IMR-90 (cell line): ENCODE results near the gene R3HDM2. TPM values are rescaled to one million over a fixed set of nuclear protein-coding genes. Genes with fewer than 3 reads are reported as not detected.

Source experiments
- ATAC-seq: fragments of 200-7000 bp; cut with Tn5 transposase; 2 replicates; pipeline ENCODE4 v1.9.1; 2020; ENCODE audit warnings: low read depth, mild to moderate bottlenecking, moderate library complexity
- BruUV-seq: library from RNA; stranded (reverse); fragments of 400-500 nt; replicated peaks from 2 replicates; lab custom pipeline; 2021; lab: Mats Ljungman, UMichigan
- CTCF ChIA-PET: fragments of 300-600 bp; formaldehyde crosslinking; extraction: SDS; loops from one replicate; lab custom pipeline; 2021; ENCODE audit warnings: antibody characterized with exemption; lab: Yijun Ruan, JAX
- POLR2A ChIA-PET: fragments of 300-600 bp; sonication (Branson Sonifier 250); formaldehyde crosslinking; loops from one replicate; lab custom pipeline; 2022; ENCODE audit warnings: antibody characterized with exemption; ENCODE audit not compliant: unreplicated experiment; lab: Charles Lee
- DNase-seq: peaks from one replicate; pipeline ENCODE4 v3.0.0; 2013
- H2AFZ ChIP-seq: replicated peaks from 2 replicates; pipeline ENCODE3; 2013; ENCODE audit warnings: low read length, mild to moderate bottlenecking; ENCODE audit not compliant: poor library complexity
- H2AK5ac ChIP-seq: 2 replicates; pipeline ENCODE4 v1.6.1; 2013; ENCODE audit warnings: low read depth, low read length, inconsistent platforms
- H2AK9ac ChIP-seq: replicated peaks from 2 replicates; pipeline ENCODE3; 2013; ENCODE audit warnings: mild to moderate bottlenecking, low read depth, low read length, moderate library complexity; ENCODE audit not compliant: poor library complexity
- H2BK120ac ChIP-seq: 2 replicates; pipeline ENCODE4 v1.6.1; 2013; ENCODE audit warnings: low read depth, low read length, inconsistent platforms
- H2BK15ac ChIP-seq: 3 replicates; pipeline ENCODE4 v1.6.1; 2013; ENCODE audit warnings: low read depth, low read length, inconsistent platforms
- H2BK20ac ChIP-seq: 2 replicates; pipeline ENCODE4 v1.6.1; 2013; ENCODE audit warnings: low read depth, mild to moderate bottlenecking, inconsistent platforms, low read length, moderate library complexity
- H2BK5ac ChIP-seq: 2 replicates; pipeline ENCODE4 v1.6.1; 2013; ENCODE audit warnings: mild to moderate bottlenecking, low read depth, low read length, inconsistent platforms; ENCODE audit not compliant: poor library complexity, severe bottlenecking
- H3K14ac ChIP-seq: replicated peaks from 2 replicates; pipeline ENCODE4 v1.6.1; 2013; ENCODE audit warnings: low read depth, low read length, inconsistent platforms
- H3K18ac ChIP-seq: 2 replicates; pipeline ENCODE4 v1.6.1; 2013; ENCODE audit warnings: low read depth, low read length, control low read depth
- H3K23ac ChIP-seq: 2 replicates; pipeline ENCODE4 v1.6.1; 2013; ENCODE audit warnings: low read depth, low read length, inconsistent platforms
- H3K27ac ChIP-seq: 2 replicates; pipeline ENCODE4 v1.5.1; 2013; ENCODE audit warnings: mild to moderate bottlenecking, control low read depth, low read length; ENCODE audit not compliant: insufficient read depth
- H3K27me3 ChIP-seq: 2 replicates; pipeline ENCODE4 v1.6.1; 2013; ENCODE audit warnings: low read length; ENCODE audit not compliant: control insufficient read depth, insufficient read depth
- H3K36me3 ChIP-seq: 2 replicates; pipeline ENCODE4 v1.6.1; 2013; ENCODE audit warnings: low read length, mixed read lengths; ENCODE audit not compliant: control insufficient read depth, insufficient read depth
- H3K4ac ChIP-seq: 2 replicates; pipeline ENCODE4 v1.6.1; 2013; ENCODE audit warnings: low read depth, low read length, inconsistent platforms
- H3K4me1 ChIP-seq: 2 replicates; pipeline ENCODE4 v1.6.1; 2013; ENCODE audit warnings: low read length, mixed read lengths; ENCODE audit not compliant: control insufficient read depth, insufficient read depth
- H3K4me2 ChIP-seq: 2 replicates; pipeline ENCODE4 v1.6.1; 2013; ENCODE audit warnings: low read depth, mild to moderate bottlenecking, control low read depth, low read length, moderate library complexity
- H3K4me3 ChIP-seq: 2 replicates; pipeline ENCODE4 v1.5.1; 2013; ENCODE audit warnings: low read depth, mild to moderate bottlenecking, control low read depth, low read length, moderate library complexity; ENCODE audit not compliant: insufficient read depth
- H3K56ac ChIP-seq: 2 replicates; pipeline ENCODE4 v1.6.1; 2013; ENCODE audit warnings: low read length, inconsistent platforms; ENCODE audit not compliant: insufficient read depth; ENCODE audit errors: extremely low read depth
- H3K79me1 ChIP-seq, 2 experiments: 2 replicates each; pipeline ENCODE4 v1.6.1; 2013; ENCODE audit warnings: low read length in 2 of 2, inconsistent platforms in 1 of 2, low read depth in 1 of 2
- H3K9ac ChIP-seq: 2 replicates; pipeline ENCODE4 v1.6.1; 2013; ENCODE audit warnings: low read depth, low read length, control low read depth
- H3K9me1 ChIP-seq: 2 replicates; pipeline ENCODE4 v1.6.1; 2013; ENCODE audit warnings: low read length, inconsistent platforms; ENCODE audit not compliant: insufficient read depth
- H3K9me3 ChIP-seq: 2 replicates; pipeline ENCODE4 v1.6.1; 2013; ENCODE audit warnings: low read length; ENCODE audit not compliant: control insufficient read depth, insufficient read depth
- H4K20me1 ChIP-seq: 2 replicates; pipeline ENCODE4 v1.6.1; 2013; ENCODE audit warnings: low read length, inconsistent platforms; ENCODE audit not compliant: insufficient read depth
- H4K5ac ChIP-seq: 2 replicates; pipeline ENCODE4 v1.6.1; 2013; ENCODE audit warnings: mild to moderate bottlenecking, low read depth, low read length, control low read depth
- H4K8ac ChIP-seq, 2 experiments: 2 replicates each; pipeline ENCODE4 v1.6.1; 2013; ENCODE audit warnings: low read depth in 2 of 2, low read length in 2 of 2, control low read depth in 1 of 2, inconsistent platforms in 1 of 2
- H4K91ac ChIP-seq: 2 replicates; pipeline ENCODE4 v1.6.1; 2013; ENCODE audit warnings: low read depth, low read length, inconsistent platforms; ENCODE audit not compliant: insufficient read depth
- MXI1 ChIP-seq: IDR thresholded peaks from 2 replicates; pipeline ENCODE4 v1.6.1; 2012; ENCODE audit warnings: low read depth, mild to moderate bottlenecking, low read length, moderate library complexity, borderline replicate concordance
- RAD21 ChIP-seq: IDR thresholded peaks from 2 replicates; pipeline ENCODE4 v1.6.1; 2012; ENCODE audit warnings: low read length, improper control_type of control experiment
- RFX5 ChIP-seq: IDR thresholded peaks from 2 replicates; pipeline ENCODE4 v1.8.0; 2012; ENCODE audit warnings: low read depth, mild to moderate bottlenecking, low read length, moderate library complexity
- WGBS, 2 experiments: methylation state at CpG; one replicate each; pipeline versions ENCODE4 v1.1.5 to v1.1.7; 2013; ENCODE audit warnings: missing lambda C conversion rate in 2 of 2; ENCODE audit not compliant: insufficient read length in 1 of 2; ENCODE audit errors: extremely low coverage in 2 of 2; 5-methylcytosine and 5-hydroxymethylcytosine counted together
- dilution Hi-C: fragments of 300-500 bp; cut with HindIII; formaldehyde crosslinking; loops from one replicate; pipeline ENCODE4 v1.14.3; 2018; ENCODE audit warnings: low sequenced_read_pairs; ENCODE audit not compliant: unreplicated experiment
- in situ Hi-C: fragments of 300-500 bp; cut with MboI; formaldehyde crosslinking; loops from 3 replicates; pipeline ENCODE4 v1.14.3; 2019; ENCODE audit warnings: low sequenced_read_pairs, inconsistent platforms, mixed read lengths
- intact Hi-C: fragments of 100-400 bp; cut with micrococcal nuclease; formaldehyde crosslinking; loops from 2 replicates; pipeline ENCODE4 v1.10.0; 2022
- polyA plus RNA-seq, 3 experiments: library from polyadenylated mRNA; depleted of rRNA; stranded (reverse); fragments of >200 nt; gene quantifications; 2 replicates each; pipeline ENCODE4 v1.2.3, GENCODE V29; 2012; ENCODE audit warnings: low replicate concordance in 1 of 3
- total RNA-seq: library from RNA; depleted of rRNA; stranded (reverse); fragments of >200 nt; gene quantifications from 2 replicates; pipeline ENCODE4 v1.2.3, GENCODE V29; 2012

Gene R3HDM2
- total and polyA plus RNA-seq, 2 of the 4 experiments (the other 2 are of a cell fraction), result 7.5 to 28.4 TPM

DNA sequence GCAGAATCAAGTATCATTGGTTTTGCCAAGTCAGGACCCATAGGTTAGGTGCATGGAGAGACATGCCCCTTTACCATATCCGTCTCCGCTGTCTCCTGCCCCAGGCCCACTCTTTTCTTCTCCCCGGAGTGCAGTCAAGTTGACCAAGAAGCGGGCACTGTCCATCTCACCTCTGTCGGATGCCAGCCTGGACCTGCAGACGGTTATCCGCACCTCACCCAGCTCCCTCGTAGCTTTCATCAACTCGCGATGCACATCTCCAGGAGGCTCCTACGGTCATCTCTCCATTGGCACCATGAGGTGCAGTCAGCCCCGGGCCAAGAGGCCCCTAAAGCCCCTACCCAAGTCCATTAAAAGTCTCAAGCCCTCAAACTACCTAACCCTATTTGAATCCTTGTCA lies 33.7 kb upstream of the R3HDM2 start:
- 91% methylated on average over 10 of the region's 12 CpGs; no CpG with 5 or more reads in 1 of the 2 experiments for WGBS, 2 experiments
- peaks cover 6% of the 10 kb centered on the region; the same call in 1 of the 2 replicates for H3K9me1 ChIP-seq
- dilution Hi-C loops, result no loop called here

More for the DNA sequence above, 33.7 kb upstream of the R3HDM2 start:
- H2BK15ac ChIP-seq, result no peak overlapping the region
- H3K9me3 ChIP-seq, result no peaks in the 10 kb centered on the region
- no peak overlapping the region for H2AFZ ChIP-seq
- H3K4ac ChIP-seq, result no peak overlapping the region
- in situ Hi-C loops, result no loop called here
- no peak overlapping the region for H3K9ac ChIP-seq
- peaks cover 5% of the 10 kb centered on the region; the same call in 1 of the 2 replicates for H3K27me3 ChIP-seq
- H3K14ac ChIP-seq, result no peak overlapping the region
- H2BK5ac ChIP-seq, result no peak overlapping the region
- H4K20me1 ChIP-seq, result no peaks in the 10 kb centered on the region
- no peaks in the 10 kb centered on the region for H3K36me3 ChIP-seq
- no peak overlapping the region for H2AK9ac ChIP-seq
- intact Hi-C loops, result loop anchor here (5.0 kb wide), 1 partner anchor 158 kb away; no protein-coding TSS in a partner anchor
- no peaks in the 10 kb centered on the region for H3K79me1 ChIP-seq
- H2BK20ac ChIP-seq, result no peak overlapping the region
- ChIA-PET CTCF (no interaction called here), POLR2A (no interaction called here)
- DNase-seq, result no peak
- ATAC-seq, result no peak
- H2BK120ac ChIP-seq, result no peak overlapping the region
- no peak overlapping the region for H4K8ac ChIP-seq
- H3K4me2 ChIP-seq, result no peak overlapping the region
- no peak for TF ChIP-seq MXI1
- no peak for TF ChIP-seq RFX5
- TF ChIP-seq RAD21, result no peak
- BruUV-seq, result no TSS peak
- peaks cover 4% of the 10 kb centered on the region for H3K4me1 ChIP-seq
- H3K27ac ChIP-seq, result no peak overlapping the region
- no peak overlapping the region for H3K4me3 ChIP-seq
- no peak overlapping the region for H3K56ac ChIP-seq
- H4K5ac ChIP-seq, result no peak overlapping the region
- H4K91ac ChIP-seq, result no peak overlapping the region
- H2AK5ac ChIP-seq, result no peak overlapping the region
- no peak overlapping the region for H3K23ac ChIP-seq
- H3K18ac ChIP-seq, result no peak overlapping the region
